Lung (tissue), 12 donors: Measurements from ENCODE around the gene TENM4. TPM values are rescaled to one million over a fixed set of nuclear protein-coding genes. Genes with fewer than 3 reads are reported as not detected.

Experiments used
- ATAC-seq: fragments of 200-7000 bp; cut with Tn5 transposase; one replicate; pipeline ENCODE4 v1.9.1; 2020; ENCODE audit warnings: moderate number of reproducible peaks; ENCODE audit not compliant: insufficient read depth, low FRiP score
- DNase-seq, 3 donors: peaks; one replicate each; pipeline ENCODE4 v3.0.0-alpha.2; 2013 to 2017
- H3K27ac ChIP-seq, 2 donors: one replicate each; pipeline ENCODE4 v1.5.1; 2013; ENCODE audit warnings: mild to moderate bottlenecking in 2 of 2, moderate library complexity in 2 of 2, control low read depth in 1 of 2, inconsistent platforms in 1 of 2, low read depth in 1 of 2, low read length in 1 of 2
- H3K27me3 ChIP-seq, 3 donors: one replicate each; pipeline ENCODE4 v1.5.1; 2013; ENCODE audit warnings: low read length in 2 of 3; ENCODE audit not compliant: control insufficient read depth in 3 of 3, insufficient read depth in 3 of 3
- H3K36me3 ChIP-seq, 4 donors: one replicate each; pipeline ENCODE4 v1.5.1; 2013; ENCODE audit warnings: low read length in 4 of 4, mild to moderate bottlenecking in 1 of 4, moderate library complexity in 1 of 4; ENCODE audit not compliant: control insufficient read depth in 4 of 4, insufficient read depth in 4 of 4
- H3K4me1 ChIP-seq, 5 donors: one replicate each; pipeline ENCODE4 v1.5.1; 2013; ENCODE audit warnings: low read length in 5 of 5, mild to moderate bottlenecking in 2 of 5, moderate library complexity in 1 of 5; ENCODE audit not compliant: control insufficient read depth in 5 of 5, insufficient read depth in 5 of 5
- H3K4me3 ChIP-seq: one replicate; pipeline ENCODE4 v1.5.1; 2013; ENCODE audit warnings: mild to moderate bottlenecking, control low read depth, moderate library complexity
- H3K9ac ChIP-seq, 2 donors: one replicate each; pipeline ENCODE4 v1.5.1; 2013; ENCODE audit warnings: low read length in 2 of 2, control low read depth in 1 of 2; ENCODE audit not compliant: insufficient read depth in 1 of 2
- H3K9me3 ChIP-seq, 4 donors: one replicate each; pipeline ENCODE4 v1.5.1; 2013; ENCODE audit warnings: low read length in 3 of 4, mild to moderate bottlenecking in 1 of 4, moderate library complexity in 1 of 4; ENCODE audit not compliant: control insufficient read depth in 4 of 4, insufficient read depth in 3 of 4
- CTCF ChIP-seq: IDR thresholded peaks from 2 replicates; pipeline ENCODE4 v1.5.1; 2012; ENCODE audit warnings: mild to moderate bottlenecking; ENCODE audit errors: control extremely low read depth, extremely low read depth
- WGBS, 2 donors: extraction: QIAGEN DNeasy Blood & Tissue Kit; methylation state at CpG; one replicate each; pipeline ENCODE4 v1.1.7; 2013; 5-methylcytosine and 5-hydroxymethylcytosine counted together
- polyA plus RNA-seq, 2 donors: library from polyadenylated mRNA; stranded (reverse); fragments of 200-250 nt; gene quantifications; one replicate each; pipeline ENCODE4 v1.2.1, GENCODE V29; 2013
- total RNA-seq, 2 donors: library from RNA; depleted of rRNA in 1 of 2; stranded (reverse); fragments of >200 nt in 1 of 2; gene quantifications; one replicate each; pipeline ENCODE4 v1.2.1, GENCODE V29; 2014 to 2021
- donor health status: control.
- donor health status: control.
- donor health status: Bipolar disorder and iron deficiency.
- donor health status: healthy.
- donor health status: DM: yes; HTN: yes; CAD: no.

Gene TENM4
- total and polyA plus RNA-seq, 4 donors = 0.28 to 16.4 (median 3.2) TPM

GRCh38 chr11:79198203-79198897, 242.5 kb downstream of the TENM4 start:
- Histone ChIP-seq H3K4me1 (peaks cover 0 to 6% (median 0%) of the 10 kb centered on the region in 5 donors), H3K27ac (no peak overlapping the region), H3K4me3 (no peak overlapping the region), H3K9ac (no peak overlapping the region), H3K36me3 (no peaks in the 10 kb centered on the region), H3K27me3 (peaks cover 0 to 7% (median 0%) of the 10 kb centered on the region in 3 donors), H3K9me3 (peaks cover 0 to 10% (median 2%) of the 10 kb centered on the region in 4 donors)
- no peak for TF ChIP-seq CTCF
- WGBS, 2 donors = 88 to 91% methylated on average over 7 of the region's 7 CpGs
- ATAC-seq (no peak), DNase-seq (no peak)

- H3K27ac ChIP-seq = no peak overlapping the region
- H3K9me3 ChIP-seq = peaks cover 0 to 10% (median 2%) of the 10 kb centered on the region in 4 donors
- no peaks in the 10 kb centered on the region for H3K36me3 ChIP-seq
- no peak overlapping the region for H3K9ac ChIP-seq
- no peak for TF ChIP-seq CTCF
- peaks cover 0 to 6% (median 0%) of the 10 kb centered on the region in 5 donors for H3K4me1 ChIP-seq
- no peak for DNase-seq
- ATAC-seq = no peak
- peaks cover 0 to 4% (median 0%) of the 10 kb centered on the region in 3 donors for H3K27me3 ChIP-seq
- 85 to 88% methylated on average over 4 of the region's 4 CpGs for WGBS, 2 donors
- H3K4me3 ChIP-seq = no peak overlapping the region
Measured at GRCh38 chr11:79196950-79197349, 243.9 kb downstream of the TENM4 start.

GRCh38 chr11:79195209-79195608, 245.6 kb downstream of the TENM4 start:
- Histone ChIP-seq H3K9me3 (peaks cover 0 to 4% (median 0%) of the 10 kb centered on the region in 4 donors), H3K27me3 (peaks cover 0 to 7% (median 0%) of the 10 kb centered on the region in 3 donors), H3K36me3 (no peaks in the 10 kb centered on the region), H3K27ac (no peak overlapping the region), H3K4me3 (no peak overlapping the region), H3K9ac (no peak overlapping the region), H3K4me1 (peaks cover 0 to 6% (median 0%) of the 10 kb centered on the region in 5 donors)
- DNase-seq = no peak
- TF ChIP-seq CTCF = no peak
- ATAC-seq = no peak
- 93 to 95% methylated on average over 4 of the region's 4 CpGs for WGBS, 2 donors
